ENCODE data around the gene FBXL13.
"Not testable (repeated sequence)": the region's sequence is repeated elsewhere in the genome, so short reads cannot be mapped to it uniquely, and the experiment has no call there.

Gene FBXL13

DNA sequence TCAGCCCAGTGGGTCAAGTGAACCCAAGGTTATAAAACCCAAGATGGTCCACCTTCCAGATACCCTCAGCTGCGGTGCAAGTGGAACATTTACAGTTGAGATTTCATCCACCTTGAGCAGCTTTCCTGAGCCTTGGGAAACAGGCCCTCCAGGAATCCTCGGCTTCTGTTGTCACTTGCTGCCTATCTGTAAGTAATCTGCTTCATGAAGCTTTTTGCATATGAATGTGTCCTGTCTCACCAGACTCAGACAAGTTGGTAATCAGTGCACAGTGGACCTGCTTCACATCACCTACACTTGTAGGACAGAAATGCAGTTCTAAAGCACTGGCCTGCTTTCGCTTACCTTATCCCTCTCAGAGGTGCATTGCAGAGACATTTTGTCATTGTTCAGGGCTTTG, 245.5 kb downstream of the FBXL13 start:
- no peak overlapping the region for H3K4me3 ChIP-seq (ENCODE audit: low read depth, low read length)

DNA sequence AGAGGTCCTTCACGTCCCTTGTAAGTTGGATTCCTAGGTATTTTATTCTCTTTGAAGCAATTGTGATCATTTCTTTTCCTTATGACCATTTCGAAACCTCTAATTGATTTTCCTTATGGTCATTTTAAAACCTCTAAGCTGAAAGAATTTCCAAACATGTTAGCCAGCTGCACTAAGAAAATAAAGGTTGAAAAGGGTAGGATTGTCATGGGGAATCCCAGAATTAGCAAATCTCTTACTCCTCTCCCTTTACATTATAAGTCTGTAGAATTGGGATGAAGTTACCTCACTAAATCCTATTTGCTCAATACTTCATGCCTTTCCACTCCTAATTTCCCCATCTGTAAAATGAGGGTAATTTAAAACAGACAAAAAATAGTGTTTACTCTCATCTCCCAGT, 246.3 kb downstream of the FBXL13 start:
- no peak overlapping the region for H3K4me3 ChIP-seq (ENCODE audit: low read depth, low read length)

GRCh38 chr7:102823390-102824119, 251.0 kb downstream of the FBXL13 start:
- H3K4me3 ChIP-seq (ENCODE audit: low read depth, low read length) = no peak overlapping the region

DNA sequence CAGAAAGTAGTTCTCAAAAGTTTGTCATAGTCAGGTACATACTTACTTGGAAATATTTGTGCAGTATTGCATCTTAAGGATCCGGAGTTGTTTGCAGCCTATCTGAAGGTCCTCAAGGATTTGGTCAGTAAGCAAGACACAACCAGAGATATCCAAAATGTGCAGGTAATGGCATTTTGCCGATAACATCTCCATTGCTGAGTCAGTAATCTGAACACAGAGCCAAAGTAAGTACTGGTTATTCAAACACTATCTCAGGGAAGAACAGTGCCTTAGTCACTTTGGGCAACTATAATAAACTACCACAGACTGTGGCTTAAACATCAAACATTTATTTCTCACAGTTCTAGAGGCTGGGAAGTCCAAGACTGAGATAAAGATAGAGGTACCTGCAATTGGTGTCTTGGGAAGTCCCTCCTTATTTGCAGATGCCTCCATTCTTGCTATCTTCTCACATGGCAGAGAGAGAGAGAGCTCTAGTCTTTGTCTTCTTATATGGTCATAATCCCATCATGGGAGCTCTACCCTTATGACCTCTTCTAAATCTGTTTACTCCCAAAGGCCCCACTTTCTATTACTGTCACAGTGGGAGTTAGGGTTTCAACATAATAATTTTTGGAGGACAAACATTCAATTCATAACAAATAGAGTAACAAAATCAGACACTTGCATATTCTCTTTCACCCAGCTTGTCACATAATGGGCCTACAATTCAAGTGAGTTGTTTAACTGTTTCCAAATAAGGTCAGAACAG, 252.4 kb downstream of the FBXL13 start:
- no peak overlapping the region for H3K4me3 ChIP-seq (ENCODE audit: low read depth, low read length)

- no peak overlapping the region for H3K4me3 ChIP-seq (ENCODE audit: low read depth, low read length)
These were observed 255.4 kb downstream of the FBXL13 start for GRCh38 chr7:102819151-102819550.

- no peak overlapping the region for H3K4me3 ChIP-seq (ENCODE audit: low read depth, low read length)
These were observed 256.7 kb downstream of the FBXL13 start for GRCh38 chr7:102817616-102818573.

- no peak overlapping the region for H3K4me3 ChIP-seq (ENCODE audit: low read depth, low read length)
These were observed 260.5 kb downstream of the FBXL13 start for GRCh38 chr7:102814025-102814471.

DNA sequence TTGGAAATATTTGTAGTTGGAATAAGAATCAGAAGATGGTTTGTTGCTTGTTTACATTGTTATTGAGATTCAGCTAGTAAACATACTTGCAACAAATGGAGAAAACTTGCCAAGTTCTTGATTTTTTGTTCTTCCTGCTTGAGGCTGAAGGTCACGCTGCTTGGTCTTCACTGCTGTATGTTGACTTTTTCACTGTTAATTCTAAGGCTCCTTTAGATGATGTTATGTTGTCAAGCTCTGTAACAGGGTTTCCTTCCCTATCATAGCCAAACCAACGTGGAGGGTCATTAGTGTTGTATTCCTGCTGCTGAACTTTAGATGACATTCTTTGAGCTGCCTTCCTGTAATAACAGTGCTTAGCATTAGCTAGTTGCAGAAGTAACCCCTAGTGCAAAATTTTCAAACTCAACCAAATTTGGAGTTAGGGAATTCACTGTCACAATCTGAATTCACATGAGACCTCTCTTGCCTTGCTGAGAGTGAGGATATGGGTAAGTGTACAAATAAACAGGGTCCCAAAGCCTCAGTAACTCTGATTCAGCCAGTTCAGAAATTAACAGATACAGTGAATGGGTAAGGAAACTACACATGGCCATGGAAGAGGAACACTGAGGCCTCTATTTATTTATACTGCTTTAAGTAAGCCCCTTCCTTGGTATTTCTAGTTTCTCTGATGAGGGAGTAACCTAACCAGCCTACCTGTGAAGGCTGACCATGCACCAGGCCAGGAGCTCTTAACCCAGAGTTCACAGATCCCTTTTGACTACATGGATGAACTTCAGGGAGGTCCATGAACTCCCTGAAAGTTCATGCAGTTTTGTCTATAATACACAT, 261.2 kb downstream of the FBXL13 start:
- H3K4me3 ChIP-seq (ENCODE audit: low read depth, low read length) = no peak overlapping the region

DNA sequence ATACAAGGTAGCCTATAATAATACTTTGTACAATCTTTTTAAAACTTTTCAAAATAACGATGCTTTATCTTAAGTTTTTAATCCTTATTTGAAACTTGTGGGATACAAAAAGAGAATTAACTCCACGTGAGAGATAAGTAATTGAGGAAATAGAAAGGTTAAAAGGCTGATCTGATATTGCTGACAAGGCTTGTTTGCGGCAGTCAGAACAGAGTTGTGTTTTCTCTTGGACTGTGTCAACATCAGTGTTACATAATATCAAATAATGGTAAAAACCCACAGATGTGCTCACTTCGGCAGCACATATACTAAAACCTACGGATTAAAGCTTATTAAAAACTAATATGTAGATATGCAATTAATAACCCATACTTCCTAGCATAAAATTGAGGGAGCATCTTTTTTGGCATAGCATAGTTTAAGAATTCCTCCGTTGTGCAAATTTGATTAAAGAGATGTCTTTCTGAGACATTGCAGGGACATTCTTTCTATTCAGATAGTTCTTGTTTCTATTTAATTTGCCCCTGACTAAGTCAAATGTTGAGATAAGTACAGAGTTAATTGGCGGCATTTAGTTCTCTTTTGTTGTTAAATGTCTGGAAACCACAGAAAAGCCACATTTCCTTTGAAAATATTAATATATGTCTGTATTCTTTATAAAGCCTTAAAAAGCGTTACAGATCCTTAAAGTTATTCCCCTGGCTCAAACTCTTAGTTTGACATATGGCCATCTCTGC, 262.5 kb downstream of the FBXL13 start:
- H3K4me3 ChIP-seq (ENCODE audit: low read depth, low read length) = no peak overlapping the region

GRCh38 chr7:102810916-102811315, 263.7 kb downstream of the FBXL13 start:
- no peak overlapping the region for H3K4me3 ChIP-seq (ENCODE audit: low read depth, low read length)

- H3K4me3 ChIP-seq (ENCODE audit: low read depth, low read length) = no peak overlapping the region
These were observed 268.0 kb downstream of the FBXL13 start for GRCh38 chr7:102806613-102807012.

DNA sequence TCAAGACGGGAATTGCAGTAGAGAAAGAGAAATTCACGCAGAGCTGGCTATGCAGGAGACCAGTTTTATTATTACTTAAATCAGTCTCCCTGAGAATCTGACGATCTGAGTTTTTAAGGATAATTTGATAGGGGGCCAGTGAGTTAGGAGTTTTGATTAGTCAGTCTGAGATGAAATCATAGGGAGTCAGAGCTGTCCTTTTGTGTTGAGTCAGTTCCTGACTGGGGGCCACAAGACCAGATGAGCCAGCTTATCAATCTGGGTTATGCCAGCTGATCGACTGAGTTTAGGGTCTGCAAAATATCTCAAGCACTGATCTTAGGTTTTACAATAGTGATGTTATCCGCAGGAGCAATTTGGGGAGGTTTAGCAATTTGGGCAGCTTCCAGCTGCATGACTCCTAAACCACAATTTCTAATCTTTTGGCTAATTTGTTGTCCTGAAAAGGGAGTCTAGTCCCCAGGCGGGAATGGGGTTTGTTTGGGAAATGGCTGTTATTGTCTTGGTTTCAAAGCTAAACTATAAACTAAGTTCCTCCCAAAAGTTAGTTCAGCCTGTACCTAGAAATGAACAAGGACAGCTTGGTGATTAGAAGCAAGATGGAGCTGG, 278.5 kb downstream of the FBXL13 start:
- H3K4me3 ChIP-seq (ENCODE audit: low read depth, low read length) = not testable (repeated sequence)

- H3K4me3 ChIP-seq (ENCODE audit: low read depth, low read length) = not testable (repeated sequence)
These were observed 280.0 kb downstream of the FBXL13 start for GRCh38 chr7:102794567-102794966.

- not testable (repeated sequence) for H3K4me3 ChIP-seq (ENCODE audit: low read depth, low read length)
These were observed 282.8 kb downstream of the FBXL13 start for GRCh38 chr7:102791831-102792230.

- H3K4me3 ChIP-seq (ENCODE audit: low read depth, low read length) = not testable (repeated sequence)
These were observed 283.2 kb downstream of the FBXL13 start for GRCh38 chr7:102791367-102791766.

GRCh38 chr7:102790364-102791100, 284.1 kb downstream of the FBXL13 start:
- H3K4me3 ChIP-seq (ENCODE audit: low read depth, low read length) = not testable (repeated sequence)

- H3K4me3 ChIP-seq (ENCODE audit: low read depth, low read length) = not testable (repeated sequence)
These were observed 285.8 kb downstream of the FBXL13 start for GRCh38 chr7:102788770-102789169.

GRCh38 chr7:102780926-102781325, 293.7 kb downstream of the FBXL13 start:
- H3K4me3 ChIP-seq (ENCODE audit: low read depth, low read length) = not testable (repeated sequence)

GRCh38 chr7:102778663-102779062, 295.9 kb downstream of the FBXL13 start:
- not testable (repeated sequence) for H3K4me3 ChIP-seq (ENCODE audit: low read depth, low read length)

All from iPS-11a (cell line).